Choroid plexus epithelial cell (primary cell): Measurements from ENCODE around the gene EPO.

Experiments used
- DNase-seq: peaks from one replicate; pipeline ENCODE4 v3.0.0-alpha.2; 2010; ENCODE audit warnings: low read depth
- H3K4me3 ChIP-seq: 2 replicates; pipeline ENCODE4 v1.5.1; 2011; ENCODE audit warnings: low read depth, mild to moderate bottlenecking, control low read depth, low read length, moderate library complexity
- TF ChIP-seq, protein P1 (sequence below): conservative IDR thresholded peaks from 2 replicates; pipeline ENCODE4 v1.5.1; 2011; ENCODE audit warnings: low read depth, mild to moderate bottlenecking, control low read depth, inconsistent platforms, low read length, moderate library complexity

Gene EPO

DNA sequence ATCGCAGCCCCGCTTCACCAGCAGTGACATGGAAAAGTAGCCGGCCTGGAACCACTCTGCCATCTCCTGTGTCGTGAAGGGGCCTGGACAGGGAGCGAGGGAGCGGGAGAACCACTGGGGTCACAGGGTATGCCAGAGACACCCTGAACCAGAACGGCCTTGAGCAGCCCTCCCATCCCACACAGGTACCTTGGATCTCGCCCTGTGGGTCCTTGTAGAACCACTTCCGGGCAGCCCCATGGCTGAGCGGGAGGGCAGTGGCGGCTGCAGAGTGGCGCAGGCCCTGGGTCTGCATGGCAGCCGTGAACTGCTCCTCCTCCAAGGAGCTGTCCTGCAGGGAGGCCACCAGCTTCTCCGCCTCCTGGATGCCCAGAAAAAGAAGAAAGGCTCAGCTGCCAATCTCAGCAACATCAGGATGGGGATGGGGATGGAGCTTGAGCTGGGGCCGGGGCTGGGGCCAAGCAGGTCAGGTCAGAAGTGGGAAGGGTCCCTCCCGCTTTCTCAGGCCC lies 35.7 kb upstream of the EPO start:
- DNase-seq, result no peak
- H3K4me3 ChIP-seq, result no peak overlapping the region
- TF ChIP-seq, protein P1, sequence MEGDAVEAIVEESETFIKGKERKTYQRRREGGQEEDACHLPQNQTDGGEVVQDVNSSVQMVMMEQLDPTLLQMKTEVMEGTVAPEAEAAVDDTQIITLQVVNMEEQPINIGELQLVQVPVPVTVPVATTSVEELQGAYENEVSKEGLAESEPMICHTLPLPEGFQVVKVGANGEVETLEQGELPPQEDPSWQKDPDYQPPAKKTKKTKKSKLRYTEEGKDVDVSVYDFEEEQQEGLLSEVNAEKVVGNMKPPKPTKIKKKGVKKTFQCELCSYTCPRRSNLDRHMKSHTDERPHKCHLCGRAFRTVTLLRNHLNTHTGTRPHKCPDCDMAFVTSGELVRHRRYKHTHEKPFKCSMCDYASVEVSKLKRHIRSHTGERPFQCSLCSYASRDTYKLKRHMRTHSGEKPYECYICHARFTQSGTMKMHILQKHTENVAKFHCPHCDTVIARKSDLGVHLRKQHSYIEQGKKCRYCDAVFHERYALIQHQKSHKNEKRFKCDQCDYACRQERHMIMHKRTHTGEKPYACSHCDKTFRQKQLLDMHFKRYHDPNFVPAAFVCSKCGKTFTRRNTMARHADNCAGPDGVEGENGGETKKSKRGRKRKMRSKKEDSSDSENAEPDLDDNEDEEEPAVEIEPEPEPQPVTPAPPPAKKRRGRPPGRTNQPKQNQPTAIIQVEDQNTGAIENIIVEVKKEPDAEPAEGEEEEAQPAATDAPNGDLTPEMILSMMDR, result no peak

DNA sequence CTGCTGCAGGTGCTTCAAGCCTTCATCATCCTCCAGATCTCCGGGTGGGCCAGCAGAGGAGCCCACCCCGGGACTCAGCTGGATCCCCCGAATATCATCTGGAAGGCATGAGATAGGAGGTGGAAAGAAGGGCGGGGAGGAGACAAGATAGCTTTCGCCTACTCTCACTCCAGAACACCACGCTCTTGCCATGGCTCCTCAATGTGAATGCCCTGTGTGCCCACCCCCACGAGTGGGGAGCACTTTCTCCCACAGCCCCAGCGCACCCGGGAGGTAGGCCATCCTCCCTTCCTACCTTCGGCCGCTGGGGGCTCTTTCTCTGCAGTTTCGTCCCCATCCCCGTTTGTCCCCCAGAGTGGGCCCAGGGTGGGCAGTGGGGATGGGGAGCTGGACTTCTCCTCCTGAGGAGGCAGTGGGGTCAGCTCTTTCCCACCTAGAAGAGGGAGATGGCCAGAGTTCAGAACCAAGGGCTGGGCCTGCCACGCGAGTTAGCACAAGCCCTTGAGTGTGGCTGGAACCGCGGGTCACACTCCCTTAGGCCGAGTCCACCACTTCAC lies 35.1 kb upstream of the EPO start:
- H3K4me3 ChIP-seq, result no peak overlapping the region
- no peak for DNase-seq
- TF ChIP-seq, protein P1, result no peak

DNA sequence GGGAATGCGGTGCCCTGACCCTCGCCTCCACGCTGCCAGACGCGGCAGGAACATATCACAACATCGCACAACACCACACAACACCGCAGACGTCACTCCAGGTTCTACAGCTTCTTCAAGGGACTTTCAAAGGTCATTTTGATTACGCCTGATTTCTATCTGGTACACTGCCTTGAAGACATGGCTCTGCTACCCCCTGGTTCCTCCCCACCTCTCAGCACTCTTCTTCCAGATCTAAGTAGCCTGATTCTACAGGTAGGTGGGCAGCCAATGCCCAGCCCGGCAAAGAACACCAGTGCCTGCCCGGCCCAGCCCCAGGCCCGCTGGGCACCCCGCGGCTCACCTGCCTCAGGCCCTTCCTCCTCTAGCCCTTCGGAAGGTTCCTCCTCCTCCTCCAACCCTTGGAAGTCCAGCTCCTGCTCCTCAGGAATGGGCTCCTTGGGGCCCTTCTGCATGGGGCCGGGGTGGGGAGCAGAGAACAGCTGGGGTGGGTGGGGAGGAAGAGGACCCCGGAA lies 34.6 kb upstream of the EPO start:
- no peak overlapping the region for H3K4me3 ChIP-seq
- no peak for DNase-seq
- TF ChIP-seq, protein P1, result no peak

DNA sequence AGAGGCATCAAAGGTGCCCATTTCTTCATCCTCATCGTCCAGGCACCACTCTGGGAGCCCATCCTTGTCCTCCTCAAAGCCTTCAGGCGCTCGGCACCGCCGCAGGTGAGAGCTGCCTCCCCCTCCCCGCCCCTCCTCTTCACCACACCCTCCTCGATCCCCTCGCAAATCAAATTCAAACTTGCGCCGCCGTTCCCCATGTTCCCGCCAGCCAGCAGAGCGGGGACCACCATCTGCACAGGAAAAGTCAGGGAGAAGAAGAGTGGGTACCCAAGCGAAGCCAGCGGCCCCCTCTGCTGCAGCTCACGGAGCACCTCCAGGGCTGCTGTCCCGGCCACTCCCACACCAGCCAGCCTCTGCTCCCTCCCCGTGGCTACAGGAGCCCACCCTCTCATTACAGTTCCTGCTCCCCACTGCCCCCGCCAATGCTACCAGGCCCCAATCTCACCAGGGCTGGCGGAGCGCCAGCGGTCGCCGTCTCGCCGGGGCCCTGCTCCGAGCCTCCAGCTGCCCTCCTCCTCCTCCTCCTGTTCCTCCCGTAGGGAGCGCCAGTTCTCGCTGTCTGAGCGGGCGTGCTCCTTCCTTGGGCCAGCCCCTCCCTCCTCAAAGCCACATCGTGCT lies 34.0 kb upstream of the EPO start:
- TF ChIP-seq, protein P1, result no peak
- no peak for DNase-seq
- no peak overlapping the region for H3K4me3 ChIP-seq

DNA sequence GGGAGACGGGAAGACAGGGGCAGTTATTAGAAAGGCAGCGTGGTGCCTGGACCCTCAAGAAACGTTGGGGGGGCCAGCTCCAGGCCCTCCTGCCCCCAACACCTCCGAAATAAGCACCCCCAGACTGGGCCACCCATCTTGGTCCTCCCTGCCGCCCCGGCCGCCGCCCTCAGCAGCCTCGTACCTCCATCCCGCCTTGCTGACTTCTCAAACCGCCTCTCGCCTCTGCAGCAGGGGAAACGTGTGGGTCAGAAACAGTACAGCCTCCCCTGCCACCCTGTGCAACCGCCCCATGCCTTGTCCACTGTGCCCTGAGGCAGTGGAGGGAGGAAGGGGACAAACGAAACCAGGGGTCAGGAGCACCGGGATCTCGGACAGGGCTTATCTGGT lies 33.5 kb upstream of the EPO start:
- no peak for DNase-seq
- TF ChIP-seq, protein P1, result no peak
- no peak overlapping the region for H3K4me3 ChIP-seq

DNA sequence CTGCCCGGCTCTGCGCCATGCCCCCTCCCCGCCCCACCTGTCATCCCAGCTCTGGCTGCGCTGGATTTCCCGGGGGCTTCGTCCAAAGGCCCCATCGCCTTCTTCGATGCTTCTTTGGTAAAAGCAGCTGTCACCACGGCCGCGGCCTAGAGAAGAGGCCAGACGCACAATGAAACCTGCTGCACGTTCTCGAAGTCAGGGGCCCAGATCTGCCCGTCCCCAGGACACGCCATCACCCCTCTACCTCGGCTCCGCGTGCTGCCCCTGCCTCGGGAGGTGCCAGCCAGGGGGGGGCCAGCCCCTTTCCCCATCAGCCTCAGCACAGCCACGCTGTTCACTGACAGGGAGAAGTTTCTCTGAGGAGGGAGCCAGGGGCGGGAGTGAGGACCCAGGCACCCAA lies 33.0 kb upstream of the EPO start:
- no peak for DNase-seq
- TF ChIP-seq, protein P1, result no peak
- no peak overlapping the region for H3K4me3 ChIP-seq
